ENCODE data around the gene PLXND1.
"Not testable (repeated sequence)": the region's sequence is repeated elsewhere in the genome, so short reads cannot be mapped to it uniquely, and the experiment has no call there.

PLXND1 gene

GRCh38 chr3:129519449-129519848 lies 87.0 kb downstream of the PLXND1 start:
- no peak for TF ChIP-seq CTCF (IDR thresholded peaks at IDR 0.05; ENCODE audit: low read depth, low read length)
- no peak for DNase-seq (ENCODE audit: low read depth, low spot score)
- in situ Hi-C loops (cut with HindIII; ENCODE audit: low sequenced_read_pairs) = no loop called here
- no peak overlapping the region for H3K4me3 ChIP-seq (ENCODE audit: low read depth, low read length)

- no peak for TF ChIP-seq CTCF (IDR thresholded peaks at IDR 0.05; ENCODE audit: low read depth, low read length)
- no peak overlapping the region for H3K4me3 ChIP-seq (ENCODE audit: low read depth, low read length)
- no peak for DNase-seq (ENCODE audit: low read depth, low spot score)
- in situ Hi-C loops (cut with HindIII; ENCODE audit: low sequenced_read_pairs) = no loop called here
Observed at GRCh38 chr3:129518581-129518980, 87.9 kb downstream of the PLXND1 start.

- no peak for TF ChIP-seq CTCF (IDR thresholded peaks at IDR 0.05; ENCODE audit: low read depth, low read length)
- DNase-seq (ENCODE audit: low read depth, low spot score) = no peak
- no peak overlapping the region for H3K4me3 ChIP-seq (ENCODE audit: low read depth, low read length)
- in situ Hi-C loops (cut with HindIII; ENCODE audit: low sequenced_read_pairs) = no loop called here
Observed at GRCh38 chr3:129518038-129518561, 88.4 kb downstream of the PLXND1 start.

GRCh38 chr3:129517516-129517915 lies 89.0 kb downstream of the PLXND1 start:
- in situ Hi-C loops (cut with HindIII; ENCODE audit: low sequenced_read_pairs) = no loop called here
- no peak for DNase-seq (ENCODE audit: low read depth, low spot score)
- H3K4me3 ChIP-seq (ENCODE audit: low read depth, low read length) = no peak overlapping the region

GRCh38 chr3:129515821-129516432 lies 90.5 kb downstream of the PLXND1 start:
- in situ Hi-C loops (cut with HindIII; ENCODE audit: low sequenced_read_pairs); DNase-seq (ENCODE audit: low read depth, low spot score): not testable (repeated sequence)

More at GRCh38 chr3:129517516-129517915, 89.0 kb downstream of the PLXND1 start:
- TF ChIP-seq CTCF (IDR thresholded peaks at IDR 0.05; ENCODE audit: low read depth, low read length) = no peak

GRCh38 chr3:129515108-129515820 lies 91.2 kb downstream of the PLXND1 start:
- H3K4me3 ChIP-seq (ENCODE audit: low read depth, low read length); DNase-seq (ENCODE audit: low read depth, low spot score); in situ Hi-C loops (cut with HindIII; ENCODE audit: low sequenced_read_pairs): not testable (repeated sequence)

More at GRCh38 chr3:129515821-129516432, 90.5 kb downstream of the PLXND1 start:
- not testable (repeated sequence) for H3K4me3 ChIP-seq (ENCODE audit: low read depth, low read length)

GRCh38 chr3:129514563-129514962 lies 91.9 kb downstream of the PLXND1 start:
- no peak for TF ChIP-seq CTCF (IDR thresholded peaks at IDR 0.05; ENCODE audit: low read depth, low read length)
- DNase-seq (ENCODE audit: low read depth, low spot score) = no peak
- in situ Hi-C loops (cut with HindIII; ENCODE audit: low sequenced_read_pairs) = no loop called here
- H3K4me3 ChIP-seq (ENCODE audit: low read depth, low read length) = no peak overlapping the region

Data from astrocyte of the spinal cord (primary cell).